HG03045 (cell line): ENCODE measurements around the gene TPSB2.
"Not testable (repeated sequence)": the region's sequence is repeated elsewhere in the genome, so short reads cannot be mapped to it uniquely, and the experiment has no call there.

ENCODE experiments used
- ATAC-seq: cut with Tn5 transposase; IDR thresholded peaks from one replicate; pipeline ENCODE4 v1.9.1; 2021; ENCODE audit warnings: mild to moderate bottlenecking, moderate library complexity; ENCODE audit not compliant: unreplicated experiment

Gene TPSB2

GRCh38 chr16:1243907-1244850 is 14.2 kb upstream of the TPSB2 start:
- ATAC-seq, result not testable (repeated sequence)

GRCh38 chr16:1243363-1243762 is 13.4 kb upstream of the TPSB2 start:
- ATAC-seq, result not testable (repeated sequence)

DNA sequence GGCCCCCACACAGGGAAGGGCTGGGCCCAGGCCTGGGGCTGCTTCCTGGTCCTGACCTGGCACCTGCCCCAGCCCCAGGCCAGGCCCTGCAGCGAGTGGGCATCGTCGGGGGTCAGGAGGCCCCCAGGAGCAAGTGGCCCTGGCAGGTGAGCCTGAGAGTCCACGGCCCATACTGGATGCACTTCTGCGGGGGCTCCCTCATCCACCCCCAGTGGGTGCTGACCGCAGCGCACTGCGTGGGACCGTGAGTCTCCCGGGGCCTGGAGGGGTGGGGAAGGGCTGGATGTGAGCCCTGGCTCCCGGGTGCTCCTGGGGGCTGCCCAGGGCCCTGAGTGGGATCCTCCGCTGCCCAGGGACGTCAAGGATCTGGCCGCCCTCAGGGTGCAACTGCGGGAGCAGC is 11.1 kb upstream of the TPSB2 start:
- not testable (repeated sequence) for ATAC-seq

DNA sequence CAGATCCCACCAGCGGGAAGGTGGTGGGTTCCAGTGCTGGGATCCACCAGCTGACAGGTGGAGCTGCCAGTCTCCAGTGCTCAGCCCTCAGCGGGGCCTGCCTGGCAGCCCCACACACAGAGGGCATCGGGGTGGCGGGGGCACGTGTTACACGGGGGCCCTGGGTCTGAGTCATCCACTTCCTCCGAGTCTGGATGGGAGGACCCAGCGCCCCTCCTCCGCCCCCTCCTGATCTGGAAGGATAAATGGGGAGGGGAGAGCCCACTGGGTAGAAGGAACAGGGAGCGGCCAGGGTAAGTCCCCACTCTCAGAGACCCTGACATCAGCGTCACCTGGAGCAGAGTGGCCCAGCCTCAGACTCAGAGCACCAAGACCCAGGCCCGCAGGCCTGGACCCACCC is 10.5 kb upstream of the TPSB2 start, which contains the start of gene TPSAB1:
Gene TPSAB1, plus strand, starts transcription at position 270 of the 400 bp plus-strand sequence. CDS start 234 bp downstream, outside the sequence.
- ATAC-seq, result not testable (repeated sequence)

DNA sequence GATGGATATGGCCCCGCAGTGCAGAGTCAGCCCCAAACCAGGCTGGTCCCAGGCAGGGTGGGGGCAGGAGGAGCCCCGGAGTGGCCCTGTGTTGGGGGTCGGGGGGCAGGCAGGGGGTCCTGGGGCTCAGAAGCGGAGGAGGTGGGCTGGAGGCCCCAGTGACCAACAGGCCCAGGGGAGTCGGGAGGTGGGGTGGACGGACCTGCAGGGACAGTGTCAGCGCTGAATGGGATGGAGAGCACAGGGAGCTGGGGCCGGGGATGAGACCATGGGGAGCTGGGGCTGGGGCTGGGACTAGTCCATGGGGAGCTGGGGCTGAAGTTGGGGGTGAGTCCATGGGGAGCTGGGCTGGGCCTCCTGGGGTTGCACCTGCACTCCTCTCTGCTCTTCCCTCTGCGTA is 9.6 kb upstream of the TPSB2 start:
- not testable (repeated sequence) for ATAC-seq

- not testable (repeated sequence) for ATAC-seq
Observed at GRCh38 chr16:1238909-1239308, 8.9 kb upstream of the TPSB2 start.

GRCh38 chr16:1237990-1238389 is 8.0 kb upstream of the TPSB2 start:
- no peak for ATAC-seq

DNA sequence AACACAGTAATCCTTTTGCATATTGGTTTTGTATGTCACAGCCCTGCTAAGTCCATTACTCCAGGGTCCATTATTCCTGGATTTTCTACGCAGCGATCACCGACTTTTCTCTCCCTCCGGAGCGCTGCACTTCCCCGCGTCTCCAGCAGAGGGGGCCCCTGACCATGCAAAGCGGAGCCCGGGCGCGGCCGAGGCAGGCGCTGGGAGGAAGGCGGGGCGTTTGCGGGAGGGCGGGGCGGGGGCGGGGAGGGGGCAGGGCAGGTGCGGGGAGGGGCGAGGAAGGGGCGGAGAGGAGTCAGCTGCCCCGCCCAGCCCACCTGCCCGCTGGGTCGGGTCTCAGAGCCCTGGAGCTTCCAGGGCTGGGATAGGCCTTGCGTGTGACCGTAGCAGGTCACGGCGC is 6.7 kb upstream of the TPSB2 start:
- ATAC-seq, result not testable (repeated sequence)

GRCh38 chr16:1232049-1232748 is 2.2 kb upstream of the TPSB2 start:
- ATAC-seq, result not testable (repeated sequence)

DNA sequence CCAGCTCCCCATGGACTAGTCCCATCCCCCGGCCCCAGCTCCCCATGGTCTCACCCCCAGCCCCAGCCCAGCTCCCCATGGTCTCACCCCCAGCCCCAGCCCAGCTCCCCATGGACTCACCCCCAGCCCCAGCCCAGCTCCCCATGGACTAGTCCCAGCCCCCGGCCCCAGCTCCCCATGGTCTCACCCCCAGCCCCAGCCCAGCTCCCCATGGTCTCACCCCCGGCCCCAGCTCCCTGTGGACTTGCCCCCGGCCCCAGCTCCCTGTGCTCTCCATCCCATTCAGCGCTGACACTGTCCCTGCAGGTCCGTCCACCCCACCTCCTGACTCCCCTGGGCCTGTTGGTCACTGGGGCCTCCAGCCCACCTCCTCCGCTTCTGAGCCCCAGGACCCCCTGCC is 1.3 kb upstream of the TPSB2 start:
- ATAC-seq, result not testable (repeated sequence)

- ATAC-seq, result not testable (repeated sequence)
Observed at GRCh38 chr16:1230471-1231212, 658 bp upstream of the TPSB2 start.

DNA sequence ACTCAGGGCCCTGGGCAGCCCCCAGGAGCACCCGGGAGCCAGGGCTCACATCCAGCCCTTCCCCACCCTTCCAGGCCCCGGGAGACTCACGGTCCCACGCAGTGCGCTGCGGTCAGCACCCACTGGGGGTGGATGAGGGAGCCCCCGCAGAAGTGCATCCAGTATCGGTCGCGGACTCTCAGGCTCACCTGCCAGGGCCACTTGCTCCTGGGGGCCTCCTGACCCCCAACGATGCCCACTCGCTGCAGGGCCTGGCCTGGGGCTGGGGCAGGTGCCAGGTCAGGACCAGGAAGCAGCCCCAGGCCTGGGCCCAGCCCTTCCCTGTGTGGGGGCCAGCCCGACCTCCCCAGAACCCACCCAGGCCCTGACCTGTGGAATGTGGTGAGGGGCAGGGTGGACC is 508 bp downstream of the TPSB2 start:
- ATAC-seq, result not testable (repeated sequence)

DNA sequence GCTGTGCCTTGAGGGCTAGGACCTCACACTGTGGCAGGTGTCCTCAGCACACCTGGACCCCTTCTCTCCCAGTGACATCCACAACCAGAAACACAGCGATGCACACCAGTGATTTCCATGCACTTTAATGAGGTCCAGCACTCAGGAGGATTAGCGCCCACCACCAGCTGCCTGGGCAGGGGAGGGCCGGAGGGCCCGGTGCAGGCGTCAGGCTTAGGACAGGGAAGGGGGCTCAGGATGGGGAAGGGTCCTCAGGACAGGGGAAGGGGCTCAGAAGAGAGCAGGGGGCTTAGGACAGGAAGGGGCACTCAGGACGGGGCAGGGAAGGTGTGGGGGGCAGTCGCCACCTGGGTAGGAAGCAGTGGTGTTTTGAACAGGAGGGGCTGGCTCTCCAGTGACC is 1.8 kb downstream of the TPSB2 start:
- ATAC-seq, result not testable (repeated sequence)

DNA sequence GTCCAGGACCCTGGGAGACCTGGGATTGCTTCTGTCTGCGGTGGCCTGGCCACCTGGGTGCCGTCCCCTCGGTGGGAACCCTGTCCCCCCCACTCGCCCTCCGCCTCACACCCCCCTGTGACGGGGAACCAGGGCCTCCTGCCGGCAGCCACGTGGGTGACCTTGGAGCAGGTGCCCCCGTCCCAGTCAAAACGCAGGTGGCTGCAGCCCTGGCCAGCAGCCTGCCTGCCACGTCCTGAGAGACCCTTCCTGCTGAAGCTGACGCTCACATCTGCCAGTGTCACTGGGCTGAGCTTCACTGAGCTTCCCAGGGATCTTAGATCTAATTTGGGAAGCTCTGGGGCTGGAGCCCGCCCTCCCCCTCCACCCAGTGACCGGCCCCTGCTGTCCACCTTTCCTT is 3.3 kb downstream of the TPSB2 start:
- ATAC-seq, result not testable (repeated sequence)

DNA sequence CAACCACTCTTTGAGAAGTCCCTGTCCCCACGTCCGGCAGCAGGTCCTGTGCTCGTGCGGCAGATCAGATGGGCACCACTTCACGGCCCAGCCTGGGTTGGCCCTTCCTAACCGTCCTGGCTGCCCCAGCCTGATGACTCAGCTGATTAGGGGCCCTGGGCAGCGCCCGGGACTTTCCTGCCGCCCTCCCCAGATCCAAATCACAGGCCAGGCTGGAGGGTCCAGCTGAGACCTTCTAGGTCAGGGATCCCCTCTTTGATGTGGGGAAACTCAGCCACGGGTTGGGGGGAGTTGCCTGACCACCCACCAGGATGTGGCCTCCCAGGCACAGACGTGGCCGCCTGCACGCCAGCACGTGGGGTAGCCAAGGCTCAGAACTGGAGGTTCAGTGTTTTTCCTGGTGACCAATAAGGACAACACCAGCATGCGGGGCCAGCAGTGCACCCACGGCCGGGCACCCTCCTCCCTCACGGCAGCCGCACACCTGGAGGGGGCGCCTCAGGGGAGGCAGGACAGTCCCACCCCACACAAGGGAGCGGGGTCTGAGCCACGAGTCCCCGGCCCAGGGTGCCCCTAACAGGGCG is 4.2 kb downstream of the TPSB2 start:
- ATAC-seq, result not testable (repeated sequence)

GRCh38 chr16:1225051-1225451 is 4.9 kb downstream of the TPSB2 start, which contains the start of gene TPSG1:
TSS of gene TPSG1 (minus strand) at chr16:1225268. CDS start at chr16:1225252, 16 bp downstream.
- ATAC-seq, result no peak

DNA sequence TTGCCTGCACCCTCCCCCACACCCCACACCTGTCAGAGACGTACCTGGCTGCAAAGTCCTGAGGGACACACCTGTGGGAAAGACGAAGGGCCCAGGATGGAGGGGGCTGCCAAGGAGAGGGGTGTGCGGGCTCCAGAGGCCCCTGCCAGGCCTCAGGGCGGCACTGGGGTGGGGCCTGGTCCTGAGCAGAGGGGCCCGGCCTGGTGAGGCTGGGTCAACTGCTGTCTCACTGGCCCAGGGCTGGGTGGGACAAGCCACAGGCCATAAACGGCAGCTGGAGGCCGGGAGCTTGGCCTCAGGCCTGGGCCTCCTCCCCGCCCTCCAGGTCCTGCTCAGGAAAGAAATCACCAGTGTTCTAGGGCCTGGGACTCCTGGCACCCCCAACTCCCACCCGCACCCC is 5.4 kb downstream of the TPSB2 start:
- ATAC-seq, result no peak

GRCh38 chr16:1223355-1224214 is 6.4 kb downstream of the TPSB2 start:
- ATAC-seq, result no peak

DNA sequence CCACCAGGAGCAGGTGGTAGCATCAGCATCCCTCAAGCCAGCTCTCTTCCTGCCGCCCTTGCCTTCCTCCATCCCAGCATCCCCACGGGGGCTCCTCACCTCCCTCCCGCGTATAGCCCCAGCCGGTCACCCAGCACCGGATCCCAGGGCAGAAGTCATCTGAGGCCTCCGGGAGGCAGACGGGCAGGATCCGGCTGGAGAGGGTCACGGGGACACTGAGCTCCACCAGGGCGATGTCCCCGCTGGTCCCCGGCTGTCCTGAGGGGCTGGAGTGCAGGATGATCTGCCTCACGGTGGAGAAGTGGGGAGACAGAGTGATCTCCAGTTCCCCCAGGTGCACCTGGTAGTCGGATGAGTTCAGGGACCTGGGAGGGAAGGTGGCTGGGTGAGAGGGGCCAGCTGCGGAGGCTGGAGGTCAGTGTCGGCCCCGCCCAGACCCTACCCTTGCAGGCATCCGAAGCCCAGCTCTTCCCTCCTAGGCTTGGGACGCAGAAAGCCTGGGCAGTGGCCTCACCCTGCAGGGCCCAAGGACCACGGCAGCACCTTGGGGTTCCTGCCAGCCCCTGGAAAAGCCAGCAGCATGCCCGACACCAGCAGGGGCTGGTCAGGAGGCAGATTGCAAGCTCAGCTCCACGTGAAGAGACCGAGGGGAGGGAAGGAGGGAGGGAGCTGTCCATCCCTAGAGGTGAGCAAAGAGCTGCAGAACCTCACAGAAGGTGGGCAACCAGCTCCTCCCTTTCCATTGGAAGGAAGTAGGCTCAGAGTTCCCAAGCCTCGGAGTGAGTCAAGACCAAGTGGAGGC is 7.2 kb downstream of the TPSB2 start:
- ATAC-seq, result no peak
